Endothelial cell of umbilical vein (primary cell): ENCODE data around the gene CHKB. TPM values are rescaled to one million over a fixed set of nuclear protein-coding genes. Genes with fewer than 3 reads are reported as not detected.

ENCODE experiments used
- BruUV-seq: library from RNA; stranded (reverse); fragments of 400-500 nt; replicated peaks from 2 replicates; lab custom pipeline; 2021; lab: Mats Ljungman, UMichigan
- CTCF ChIA-PET: fragments of 300-600, 350-600 bp; sonication (Branson Sonifier 250); formaldehyde crosslinking; loops from one replicate; lab custom pipeline; 2021; ENCODE audit warnings: antibody characterized with exemption, inconsistent platforms; lab: Charles Lee
- POLR2A ChIA-PET: fragments of 300-600, 350-600 bp; sonication (Branson Sonifier 250); formaldehyde crosslinking; loops from one replicate; lab custom pipeline; 2021; ENCODE audit warnings: antibody characterized with exemption, inconsistent platforms; lab: Charles Lee
- DNase-seq: peaks from one replicate; pipeline ENCODE4 v3.0.0-alpha.2; 2011; ENCODE audit warnings: low read depth, low spot score
- FAIRE-seq: peaks from 2 replicates; lab custom pipeline; 2011; peaks lifted over from hg19 to GRCh38; lab: Jason Lieb, UNC
- H2AFZ ChIP-seq: 2 replicates; pipeline ENCODE4 v1.6.0; 2012; ENCODE audit warnings: low read depth, low read length, control low read depth, inconsistent platforms
- H3K27ac ChIP-seq: 2 replicates; pipeline ENCODE4 v1.5.1; 2011; ENCODE audit warnings: low read depth, mild to moderate bottlenecking, control low read depth, low read length, moderate library complexity; ENCODE audit not compliant: insufficient read depth
- H3K27me3 ChIP-seq, 2 experiments: 2 replicates each; pipeline versions ENCODE4 v1.6.0 to v1.6.1; 2011; ENCODE audit warnings: low read length in 2 of 2, mixed read lengths in 1 of 2; ENCODE audit not compliant: control insufficient read depth in 2 of 2, insufficient read depth in 2 of 2
- H3K36me3 ChIP-seq, 2 experiments: 2 replicates in 1 of 2; 3 replicates in 1 of 2; pipeline ENCODE4 v1.5.1; 2011; ENCODE audit warnings: low read length in 2 of 2, mild to moderate bottlenecking in 1 of 2, moderate library complexity in 1 of 2; ENCODE audit not compliant: control insufficient read depth in 2 of 2, insufficient read depth in 2 of 2; ENCODE audit errors: extremely low read depth in 1 of 2
- H3K4me1 ChIP-seq: 3 replicates; pipeline ENCODE4 v1.5.1; 2011; ENCODE audit warnings: mild to moderate bottlenecking, low read length; ENCODE audit not compliant: control insufficient read depth, insufficient read depth; ENCODE audit errors: extremely low read depth
- H3K4me2 ChIP-seq: 2 replicates; pipeline ENCODE4 v1.6.1; 2011; ENCODE audit warnings: low read length, control low read depth, mixed read lengths; ENCODE audit not compliant: insufficient read depth
- H3K4me3 ChIP-seq, 3 experiments: fragments of 200-600 bp in 1 of 3; sonication (generic), shearing (Covaris generic) in 1 of 3; replicated peaks in 1 of 3; 2 replicates each; pipeline ENCODE4 v1.5.1; 2011 to 2016; ENCODE audit warnings: control low read depth in 3 of 3, low read length in 3 of 3, mild to moderate bottlenecking in 2 of 3, inconsistent platforms in 1 of 3, low read depth in 1 of 3, moderate library complexity in 1 of 3; ENCODE audit not compliant: insufficient read depth in 1 of 3
- H3K79me2 ChIP-seq: 2 replicates; pipeline ENCODE4 v1.6.0; 2012; ENCODE audit warnings: low read length, inconsistent platforms; ENCODE audit not compliant: control insufficient read depth, insufficient read depth
- H3K9ac ChIP-seq: replicated peaks from 2 replicates; pipeline ENCODE3; 2011; ENCODE audit warnings: low read length, control low read depth; ENCODE audit not compliant: insufficient read depth; ENCODE audit errors: extremely low read depth
- H3K9me1 ChIP-seq: replicated peaks from 3 replicates; pipeline ENCODE4 v1.6.0; 2011; ENCODE audit warnings: mild to moderate bottlenecking, low read length; ENCODE audit not compliant: control insufficient read depth, insufficient read depth; ENCODE audit errors: extremely low read depth
- H3K9me3 ChIP-seq: replicated peaks from 2 replicates; pipeline ENCODE4 v1.5.1; 2012; ENCODE audit warnings: low read length, inconsistent platforms; ENCODE audit not compliant: control insufficient read depth, insufficient read depth
- H4K20me1 ChIP-seq: replicated peaks from 2 replicates; pipeline ENCODE3; 2011; ENCODE audit warnings: mild to moderate bottlenecking, low read length; ENCODE audit not compliant: control insufficient read depth, insufficient read depth; ENCODE audit errors: extremely low read depth
- EZH2 ChIP-seq: IDR thresholded peaks from 2 replicates; pipeline ENCODE4 v1.6.1; 2012; ENCODE audit warnings: borderline replicate concordance, low read depth, mild to moderate bottlenecking, moderate library complexity, low read length, inconsistent platforms; ENCODE audit not compliant: severe bottlenecking
- FOS ChIP-seq: IDR thresholded peaks from 2 replicates; pipeline ENCODE4 v1.6.1; 2011; ENCODE audit warnings: mild to moderate bottlenecking, low read length, moderate library complexity, borderline replicate concordance; ENCODE audit not compliant: insufficient read depth
- GATA2 ChIP-seq: IDR thresholded peaks from 2 replicates; pipeline ENCODE4 v1.7.0; 2011; ENCODE audit warnings: low read depth, mild to moderate bottlenecking, moderate library complexity, mixed read lengths, low read length; ENCODE audit not compliant: insufficient read length, insufficient read depth
- JUN ChIP-seq: IDR thresholded peaks from 2 replicates; pipeline ENCODE4 v1.6.1; 2011; ENCODE audit warnings: borderline replicate concordance, low read depth; ENCODE audit not compliant: insufficient read length, insufficient read depth
- MYC ChIP-seq: IDR thresholded peaks from one replicate; pipeline ENCODE4 v1.6.1; 2011; ENCODE audit warnings: mild to moderate bottlenecking, low read depth, low read length
- POLR2A ChIP-seq: IDR thresholded peaks from 2 replicates; pipeline ENCODE4 v1.6.1; 2012; ENCODE audit warnings: low read depth, mild to moderate bottlenecking, control low read depth, low read length
- POLR2AphosphoS5 ChIP-seq: IDR thresholded peaks from 2 replicates; pipeline ENCODE4 v1.6.1; 2012; ENCODE audit warnings: low read depth, mild to moderate bottlenecking, control low read depth, low read length, moderate library complexity; ENCODE audit not compliant: insufficient read depth
- dilution Hi-C: fragments of 300-500 bp; cut with MboI; formaldehyde crosslinking; loops from one replicate; pipeline ENCODE4 v1.15.0; 2019; ENCODE audit warnings: low sequenced_read_pairs; ENCODE audit not compliant: extremely low pct_ligation_motif_present
- intact Hi-C: fragments of 100-400 bp; cut with micrococcal nuclease; formaldehyde crosslinking; loops from one replicate; pipeline ENCODE4 v1.10.0; 2022
- polyA plus RNA-seq, 4 experiments: library from polyadenylated mRNA; depleted of rRNA in 3 of 4; stranded (reverse) in 3 of 4; unstranded in 1 of 4; fragments of >200 nt; gene quantifications; 2 replicates each; pipeline versions ENCODE4 v1.2.1 to v1.2.3, GENCODE V29; 2011 to 2012; ENCODE audit warnings: missing spikeins in 1 of 4
- total RNA-seq: library from RNA; stranded (reverse); gene quantifications from 2 replicates; pipeline ENCODE4 v1.2.3, GENCODE V29; 2021
- TF ChIP-seq, protein P1 (sequence below): IDR thresholded peaks from 2 replicates; pipeline ENCODE4 v1.6.1; 2011; ENCODE audit not compliant: insufficient read depth, insufficient read length
- TF ChIP-seq, protein P2 (sequence below), 2 donors: IDR thresholded peaks; 1 replicate in 1 of 2; 2 replicates in 1 of 2; pipeline ENCODE4 v1.5.1; 2011; ENCODE audit warnings: low read length in 2 of 2, mild to moderate bottlenecking in 2 of 2, moderate library complexity in 2 of 2, control low read depth in 1 of 2, inconsistent platforms in 1 of 2, low read depth in 1 of 2; ENCODE audit not compliant: insufficient read depth in 1 of 2; ENCODE audit errors: extremely low read depth in 1 of 2

Gene CHKB
- total and polyA plus RNA-seq, 2 donors (not counting 3 experiments of a cell fraction or from before 2014, with no cell fraction given): 62.4 to 70.6 TPM

DNA sequence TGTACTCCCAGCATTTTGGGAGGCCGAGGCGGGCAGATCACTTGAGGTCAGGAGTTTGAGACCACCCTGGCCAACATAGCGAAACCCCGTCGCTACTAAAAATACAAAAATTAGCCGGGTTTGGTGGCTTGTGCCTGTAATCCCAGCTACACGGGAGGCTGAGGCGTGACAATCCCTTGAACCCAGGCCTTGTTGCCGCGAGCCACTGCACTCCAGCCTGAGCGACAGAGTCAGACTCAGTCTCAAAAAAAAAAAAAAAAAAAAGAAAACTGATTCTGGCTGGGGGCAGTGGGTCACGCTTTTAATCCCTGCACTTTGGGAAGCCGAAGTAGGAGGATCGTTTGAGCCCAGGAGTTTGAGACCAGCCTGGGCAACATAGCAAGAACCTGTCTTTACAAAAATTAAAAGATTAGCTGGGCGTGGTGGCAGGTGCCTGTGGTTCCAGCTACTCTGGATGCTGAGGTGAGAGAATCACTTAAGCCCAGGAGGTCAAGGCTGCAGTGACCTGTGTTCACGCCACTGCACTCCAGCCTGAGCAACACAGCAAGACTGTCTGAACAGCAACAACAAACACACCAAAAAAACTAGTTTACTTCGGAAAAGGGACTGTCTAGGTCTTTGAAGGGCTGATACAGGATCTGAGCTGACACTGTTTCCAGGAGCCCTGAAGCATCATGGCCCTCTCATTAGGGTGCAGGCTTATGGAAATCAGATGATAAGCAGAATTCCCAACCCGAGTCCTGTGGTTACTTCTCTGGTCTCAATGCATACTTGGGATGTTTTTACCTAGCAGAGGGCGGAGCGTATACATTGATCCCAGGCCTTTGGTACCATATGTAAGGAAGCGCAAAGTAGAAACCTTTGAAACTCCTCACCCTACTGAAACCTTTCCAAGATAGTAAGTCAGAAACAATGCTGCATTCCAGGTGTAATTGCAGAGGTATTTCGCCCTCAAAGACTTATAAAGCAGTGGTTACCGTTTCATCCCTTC, 1.8 kb upstream of the CHKB start:
- TF ChIP-seq JUN (no peak), POLR2AphosphoS5 (no peak), MYC (no peak), EZH2 (no peak), POLR2A (no peak), GATA2 (no peak), FOS (no peak)
- TF ChIP-seq, protein P1, sequence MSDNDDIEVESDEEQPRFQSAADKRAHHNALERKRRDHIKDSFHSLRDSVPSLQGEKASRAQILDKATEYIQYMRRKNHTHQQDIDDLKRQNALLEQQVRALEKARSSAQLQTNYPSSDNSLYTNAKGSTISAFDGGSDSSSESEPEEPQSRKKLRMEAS: no peak
- TF ChIP-seq, protein P2, sequence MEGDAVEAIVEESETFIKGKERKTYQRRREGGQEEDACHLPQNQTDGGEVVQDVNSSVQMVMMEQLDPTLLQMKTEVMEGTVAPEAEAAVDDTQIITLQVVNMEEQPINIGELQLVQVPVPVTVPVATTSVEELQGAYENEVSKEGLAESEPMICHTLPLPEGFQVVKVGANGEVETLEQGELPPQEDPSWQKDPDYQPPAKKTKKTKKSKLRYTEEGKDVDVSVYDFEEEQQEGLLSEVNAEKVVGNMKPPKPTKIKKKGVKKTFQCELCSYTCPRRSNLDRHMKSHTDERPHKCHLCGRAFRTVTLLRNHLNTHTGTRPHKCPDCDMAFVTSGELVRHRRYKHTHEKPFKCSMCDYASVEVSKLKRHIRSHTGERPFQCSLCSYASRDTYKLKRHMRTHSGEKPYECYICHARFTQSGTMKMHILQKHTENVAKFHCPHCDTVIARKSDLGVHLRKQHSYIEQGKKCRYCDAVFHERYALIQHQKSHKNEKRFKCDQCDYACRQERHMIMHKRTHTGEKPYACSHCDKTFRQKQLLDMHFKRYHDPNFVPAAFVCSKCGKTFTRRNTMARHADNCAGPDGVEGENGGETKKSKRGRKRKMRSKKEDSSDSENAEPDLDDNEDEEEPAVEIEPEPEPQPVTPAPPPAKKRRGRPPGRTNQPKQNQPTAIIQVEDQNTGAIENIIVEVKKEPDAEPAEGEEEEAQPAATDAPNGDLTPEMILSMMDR (IDR thresholded peaks at IDR 0.05; ENCODE audit: extremely low read depth in 1 of 2, insufficient read depth in 1 of 2, low read depth in 1 of 2, low read length in 2 of 2): no peak
- no peak for FAIRE-seq
- H3K4me2 ChIP-seq: no peak overlapping the region
- H3K79me2 ChIP-seq: peaks cover 8% of the 10 kb centered on the region
- no peak overlapping the region for H3K4me3 ChIP-seq
- H4K20me1 ChIP-seq: no peaks in the 10 kb centered on the region
- DNase-seq: no peak
- H3K36me3 ChIP-seq: peaks cover 0 to 3% of the 10 kb centered on the region in 2 experiments
- no peaks in the 10 kb centered on the region for H3K9me3 ChIP-seq
- H2AFZ ChIP-seq: no peak overlapping the region
- H3K27me3 ChIP-seq: peaks cover 0 to 2% of the 10 kb centered on the region in 2 experiments
- intact Hi-C loops: no loop called here
- H3K9ac ChIP-seq: no peak overlapping the region
- H3K9me1 ChIP-seq: no peaks in the 10 kb centered on the region
- ChIA-PET POLR2A (no interaction called here), CTCF (no interaction called here)
- no peak overlapping the region for H3K27ac ChIP-seq
- dilution Hi-C loops: no loop called here
- BruUV-seq: no TSS peak
- H3K4me1 ChIP-seq: peaks cover 13% of the 10 kb centered on the region
